GM21390 (cell line): ENCODE data around the gene FAM216B.

Source experiments
- ATAC-seq: cut with Tn5 transposase; IDR thresholded peaks from one replicate; pipeline ENCODE4 v1.9.1; 2021; ENCODE audit not compliant: unreplicated experiment

Gene FAM216B

GRCh38 chr13:42821437-42821836 is 40.1 kb downstream of the FAM216B start:
- ATAC-seq: no peak

- ATAC-seq: no peak
Observed at GRCh38 chr13:42832341-42833096, 51.1 kb downstream of the FAM216B start.

- no peak for ATAC-seq
Observed at GRCh38 chr13:42834946-42835345, 53.6 kb downstream of the FAM216B start.

- no peak for ATAC-seq
Observed at GRCh38 chr13:42836930-42837690, 55.7 kb downstream of the FAM216B start.
